Left lung (tissue), 10 donors: ENCODE results near the gene VTI1A. TPM values are rescaled to one million over a fixed set of nuclear protein-coding genes. Genes with fewer than 3 reads are reported as not detected.

Experiments
- ATAC-seq: fragments of 200-7000 bp; cut with Tn5 transposase; one replicate; pipeline ENCODE4 v1.9.1; 2020; ENCODE audit warnings: moderate library complexity
- DNase-seq, 4 donors: peaks; one replicate each; pipeline ENCODE4 v3.0.0-alpha.2; 2013 to 2020
- H3K27ac ChIP-seq, 2 donors: fragments of 200-600 bp; sonication (generic) in 1 of 2; one replicate each; pipeline versions ENCODE4 v1.5.0 to v1.8.0; 2020 to 2021
- H3K27me3 ChIP-seq, 2 donors: fragments of 200-600 bp; sonication (generic) in 1 of 2; one replicate each; pipeline versions ENCODE4 v1.5.0 to v1.8.0; 2020 to 2021
- H3K36me3 ChIP-seq, 2 donors: fragments of 200-600 bp; sonication (generic) in 1 of 2; one replicate each; pipeline versions ENCODE4 v1.5.0 to v1.8.0; 2020 to 2021
- H3K4me1 ChIP-seq, 2 donors: fragments of 200-600 bp; one replicate each; pipeline ENCODE4 v1.8.0; 2021
- H3K4me3 ChIP-seq, 2 donors: fragments of 200-600 bp; sonication (generic) in 1 of 2; one replicate each; pipeline versions ENCODE4 v1.5.0 to v1.8.0; 2020 to 2021; ENCODE audit warnings: mild to moderate bottlenecking in 1 of 2
- H3K9me3 ChIP-seq, 2 donors: fragments of 200-600 bp; sonication (generic) in 1 of 2; one replicate each; pipeline versions ENCODE4 v1.5.0 to v1.8.0; 2020 to 2021
- CTCF ChIP-seq, 2 donors: fragments of 200-600 bp; sonication (generic) in 1 of 2; IDR thresholded peaks; one replicate each; pipeline versions ENCODE4 v1.5.0 to v1.8.0; 2021; ENCODE audit warnings: antibody characterized with exemption in 2 of 2
- intact Hi-C, 2 donors: fragments of 100-400 bp; cut with DNase I; formaldehyde crosslinking; loops; one replicate each; pipeline versions ENCODE4 v1.11.2 to v1.14.2; 2022
- polyA plus RNA-seq, 6 donors: library from polyadenylated mRNA; unstranded; fragments of 120-200 nt; gene quantifications; one replicate each; pipeline ENCODE4 v1.2.1, GENCODE V29; 2013; ENCODE audit not compliant: insufficient read length in 6 of 6
- total RNA-seq, 2 donors: library from RNA; stranded (reverse); fragmentation: NEBNext Ultra II Directional; extraction: Animal tissue kit (Norgen Biotek cat#: 25700); gene quantifications; one replicate each; pipeline ENCODE4 v1.2.1, GENCODE V29; 2021
- donor health status: DM: no; HTN: yes; CAD: no.
- donor health status: DM: no; HTN: no; CAD: no.

VTI1A gene
- total and polyA plus RNA-seq, 8 donors, result 13.6 to 39.0 (median 17.7) TPM

- intact Hi-C loops, result no loop called here
- Histone ChIP-seq H3K27me3 (no peaks in the 10 kb centered on the region), H3K36me3 (no peaks in the 10 kb centered on the region), H3K4me3 (no peak overlapping the region), H3K9me3 (no peaks in the 10 kb centered on the region), H3K27ac (no peak overlapping the region), H3K4me1 (no peaks in the 10 kb centered on the region)
- no peak for TF ChIP-seq CTCF (IDR thresholded peaks at IDR 0.05)
- DNase-seq (no peak), ATAC-seq (no peak)
Measured at GRCh38 chr10:112510384-112510783, 63.4 kb downstream of the VTI1A start.

GRCh38 chr10:112512294-112512693, 65.3 kb downstream of the VTI1A start:
- DNase-seq (no peak), ATAC-seq (no peak)
- intact Hi-C loops, result no loop called here
- TF ChIP-seq CTCF (IDR thresholded peaks at IDR 0.05), result no peak
- no peaks in the 10 kb centered on the region for H3K9me3 ChIP-seq
- H3K4me3 ChIP-seq, result no peak overlapping the region
- no peaks in the 10 kb centered on the region for H3K36me3 ChIP-seq
- H3K27ac ChIP-seq, result no peak overlapping the region
- no peaks in the 10 kb centered on the region for H3K27me3 ChIP-seq
- no peaks in the 10 kb centered on the region for H3K4me1 ChIP-seq

- no peak overlapping the region for H3K27ac ChIP-seq
- peaks cover 0 to 1% of the 10 kb centered on the region in 2 donors for H3K4me1 ChIP-seq
- TF ChIP-seq CTCF (IDR thresholded peaks at IDR 0.05), result no peak
- intact Hi-C loops, result no loop called here
- H3K9me3 ChIP-seq, result no peaks in the 10 kb centered on the region
- H3K27me3 ChIP-seq, result no peaks in the 10 kb centered on the region
- no peak for DNase-seq
- no peak overlapping the region for H3K4me3 ChIP-seq
- no peak for ATAC-seq
- no peaks in the 10 kb centered on the region for H3K36me3 ChIP-seq
Measured at GRCh38 chr10:112515126-112515525, 68.1 kb downstream of the VTI1A start.

- no peaks in the 10 kb centered on the region for H3K27me3 ChIP-seq
- H3K27ac ChIP-seq, result no peak overlapping the region
- H3K9me3 ChIP-seq, result no peaks in the 10 kb centered on the region
- H3K4me1 ChIP-seq, result peaks cover 0 to 5% of the 10 kb centered on the region in 2 donors
- H3K36me3 ChIP-seq, result no peaks in the 10 kb centered on the region
- DNase-seq, result no peak
- intact Hi-C loops, result no loop called here
- no peak for TF ChIP-seq CTCF (IDR thresholded peaks at IDR 0.05)
- no peak for ATAC-seq
- H3K4me3 ChIP-seq, result no peak overlapping the region
Measured at GRCh38 chr10:112515852-112516251, 68.8 kb downstream of the VTI1A start.

- Histone ChIP-seq H3K36me3 (no peaks in the 10 kb centered on the region), H3K27me3 (no peaks in the 10 kb centered on the region), H3K27ac (no peak overlapping the region), H3K4me3 (no peak overlapping the region), H3K4me1 (peaks cover 0 to 5% of the 10 kb centered on the region in 2 donors), H3K9me3 (no peaks in the 10 kb centered on the region)
- intact Hi-C loops, result no loop called here
- no peak for DNase-seq
- no peak for TF ChIP-seq CTCF (IDR thresholded peaks at IDR 0.05)
- ATAC-seq, result no peak
Measured at GRCh38 chr10:112517451-112517862, 70.4 kb downstream of the VTI1A start.
